WTC11 (cell line): ENCODE results near the gene LATS2.

ENCODE experiments used
- ATF2 ChIP-seq: sonication (generic); formaldehyde crosslinking; IDR thresholded peaks from 2 replicates; pipeline ENCODE4 v1.8.1; 2022; ENCODE audit warnings: low read depth, missing genetic modification reagents, borderline replicate concordance
- CREB1 ChIP-seq: sonication (generic); formaldehyde crosslinking; IDR thresholded peaks from 2 replicates; pipeline ENCODE4 v1.8.0; 2023; ENCODE audit warnings: mild to moderate bottlenecking, missing genetic modification reagents
- CTCF ChIP-seq: fragments of 200-600 bp; IDR thresholded peaks from 2 replicates; pipeline ENCODE4 v1.8.0; 2022; ENCODE audit warnings: antibody characterized with exemption
- E2F1 ChIP-seq: sonication (generic); formaldehyde crosslinking; IDR thresholded peaks from 2 replicates; pipeline ENCODE4 v1.8.0; 2022; ENCODE audit warnings: mild to moderate bottlenecking, missing genetic modification reagents
- ELF4 ChIP-seq: sonication (generic); formaldehyde crosslinking; IDR thresholded peaks from 2 replicates; pipeline ENCODE4 v1.8.1; 2022; ENCODE audit warnings: low read depth, mild to moderate bottlenecking, moderate library complexity, missing genetic modification reagents
- ETV6 ChIP-seq: sonication (generic); formaldehyde crosslinking; IDR thresholded peaks from 2 replicates; pipeline ENCODE4 v1.8.1; 2022; ENCODE audit warnings: mild to moderate bottlenecking, missing genetic modification reagents
- MAX ChIP-seq: sonication (generic); formaldehyde crosslinking; IDR thresholded peaks from 2 replicates; pipeline ENCODE4 v1.8.0; 2022; ENCODE audit warnings: mild to moderate bottlenecking, missing genetic modification reagents
- NFYB ChIP-seq: sonication (generic); formaldehyde crosslinking; conservative IDR thresholded peaks from 2 replicates; pipeline ENCODE4 v1.8.0; 2022; ENCODE audit warnings: low read depth, missing genetic modification reagents
- NR3C1 ChIP-seq: sonication (generic); formaldehyde crosslinking; conservative IDR thresholded peaks from 2 replicates; pipeline ENCODE4 v1.8.1; 2023; ENCODE audit warnings: low read depth, mild to moderate bottlenecking, missing genetic modification reagents
- TEAD1 ChIP-seq: sonication (generic); formaldehyde crosslinking; IDR thresholded peaks from 2 replicates; pipeline ENCODE4 v1.8.0; 2022; ENCODE audit warnings: mild to moderate bottlenecking, missing genetic modification reagents
- USF1 ChIP-seq: sonication (generic); formaldehyde crosslinking; IDR thresholded peaks from 2 replicates; pipeline ENCODE4 v1.8.0; 2022; ENCODE audit warnings: mild to moderate bottlenecking, missing genetic modification reagents
- ZBTB43 ChIP-seq: sonication (generic); formaldehyde crosslinking; IDR thresholded peaks from 2 replicates; pipeline ENCODE4 v1.8.1; 2023; ENCODE audit warnings: mild to moderate bottlenecking, missing genetic modification reagents
- ZSCAN18 ChIP-seq: fragments of 250-450 bp; sonication (Bioruptor Pico); IDR thresholded peaks from 2 replicates; pipeline ENCODE4 v2.1.2; 2022; ENCODE audit warnings: mild to moderate bottlenecking, moderate library complexity

- TF ChIP-seq CTCF (no peak), NR3C1 (CRISPR knock-in tag) (no peak), TEAD1 (CRISPR knock-in tag) (no peak), ZSCAN18 (CRISPR knock-in tag) (no peak), NFYB (no peak), ETV6 (CRISPR knock-in tag) (no peak), USF1 (CRISPR knock-in tag) (no peak), ATF2 (CRISPR knock-in tag) (no peak), ELF4 (no peak), CREB1 (CRISPR knock-in tag) (no peak), MAX (CRISPR knock-in tag) (no peak), ZBTB43 (CRISPR knock-in tag) (no peak), E2F1 (CRISPR knock-in tag) (no peak)
Observed at GRCh38 chr13:21016487-21016886, 44.9 kb downstream of the LATS2 start.
